Mesothelial cell of epicardium (in vitro differentiated cells): Measurements from ENCODE around the gene TLE1. TPM values are rescaled to one million over a fixed set of nuclear protein-coding genes. Genes with fewer than 3 reads are reported as not detected.
A peak's percentile ranks its signal among the peaks of the same experiment; 100 is the strongest.

ENCODE experiments used
- DNase-seq, 2 experiments: peaks; one replicate each; pipeline ENCODE4 v3.0.0; 2021; ENCODE audit warnings: low spot score in 2 of 2; ENCODE audit not compliant: unreplicated experiment in 2 of 2
- H3K27ac Mint-ChIP-seq: 2 replicates; pipeline ENCODE4 v1.8.0; 2021; ENCODE audit warnings: mixed read lengths
- H3K27me3 Mint-ChIP-seq: 2 replicates; pipeline ENCODE4 v1.8.0; 2021; ENCODE audit warnings: low read depth, mixed read lengths
- H3K36me3 Mint-ChIP-seq: 2 replicates; pipeline ENCODE4 v1.8.0; 2021; ENCODE audit warnings: mixed read lengths
- H3K4me1 Mint-ChIP-seq: 2 replicates; pipeline ENCODE4 v1.8.0; 2021; ENCODE audit warnings: mixed read lengths
- H3K4me3 Mint-ChIP-seq: 2 replicates; pipeline ENCODE4 v1.8.0; 2021; ENCODE audit warnings: mild to moderate bottlenecking, moderate library complexity, mixed read lengths
- H3K9me3 Mint-ChIP-seq: 2 replicates; pipeline ENCODE4 v1.8.0; 2021; ENCODE audit warnings: mixed read lengths
- CTCF ChIP-seq: fragments of 200-600 bp; sonication (generic); IDR thresholded peaks from one replicate; pipeline ENCODE4 v1.5.0; 2021; ENCODE audit warnings: antibody characterized with exemption; ENCODE audit not compliant: unreplicated experiment
- total RNA-seq: library from RNA; stranded (reverse); gene quantifications from 3 replicates; pipeline ENCODE4 v1.2.1, GENCODE V29; 2021

The TLE1 gene
- total RNA-seq, 1 donor from 2014 or later: 97.9 TPM

- Mint-ChIP-seq H3K9me3 (no peaks in the 10 kb centered on the region), H3K27me3 (no peaks in the 10 kb centered on the region), H3K4me1 (peaks cover 39% of the 10 kb centered on the region), H3K36me3 (peaks cover 24% of the 10 kb centered on the region), H3K27ac (peak overlapping the region; percentile 64), H3K4me3 (no peak overlapping the region)
- TF ChIP-seq CTCF: no peak
- no peak for DNase-seq
Measured at GRCh38 chr9:81621785-81622259, 67.5 kb downstream of the TLE1 start.

- no peaks in the 10 kb centered on the region for H3K27me3 Mint-ChIP-seq
- DNase-seq: no peak
- peak overlapping the region; percentile 64 for H3K27ac Mint-ChIP-seq
- no peak for TF ChIP-seq CTCF
- H3K36me3 Mint-ChIP-seq: peaks cover 27% of the 10 kb centered on the region
- no peak overlapping the region for H3K4me3 Mint-ChIP-seq
- H3K9me3 Mint-ChIP-seq: no peaks in the 10 kb centered on the region
- peaks cover 37% of the 10 kb centered on the region for H3K4me1 Mint-ChIP-seq
Measured at GRCh38 chr9:81621118-81621517, 68.2 kb downstream of the TLE1 start.

- no peak overlapping the region for H3K4me3 Mint-ChIP-seq
- peaks cover 35% of the 10 kb centered on the region for H3K4me1 Mint-ChIP-seq
- no peaks in the 10 kb centered on the region for H3K9me3 Mint-ChIP-seq
- no peaks in the 10 kb centered on the region for H3K27me3 Mint-ChIP-seq
- H3K27ac Mint-ChIP-seq: peak overlapping the region; percentile 50
- no peak for DNase-seq
- H3K36me3 Mint-ChIP-seq: peaks cover 35% of the 10 kb centered on the region
- no peak for TF ChIP-seq CTCF
Measured at GRCh38 chr9:81620002-81620390, 69.4 kb downstream of the TLE1 start.

- DNase-seq: no peak
- Mint-ChIP-seq H3K4me3 (no peak overlapping the region), H3K4me1 (peaks cover 35% of the 10 kb centered on the region), H3K27me3 (no peaks in the 10 kb centered on the region), H3K36me3 (peaks cover 39% of the 10 kb centered on the region), H3K27ac (no peak overlapping the region), H3K9me3 (no peaks in the 10 kb centered on the region)
- no peak for TF ChIP-seq CTCF
Measured at GRCh38 chr9:81619353-81620001, 69.9 kb downstream of the TLE1 start.

GRCh38 chr9:81618923-81619322 is 70.4 kb downstream of the TLE1 start:
- Mint-ChIP-seq H3K27ac (no peak overlapping the region), H3K27me3 (no peaks in the 10 kb centered on the region), H3K36me3 (peaks cover 45% of the 10 kb centered on the region), H3K9me3 (no peaks in the 10 kb centered on the region), H3K4me1 (peaks cover 32% of the 10 kb centered on the region), H3K4me3 (no peak overlapping the region)
- DNase-seq: no peak
- no peak for TF ChIP-seq CTCF
